ENCODE results near the gene EVPL.

DNA sequence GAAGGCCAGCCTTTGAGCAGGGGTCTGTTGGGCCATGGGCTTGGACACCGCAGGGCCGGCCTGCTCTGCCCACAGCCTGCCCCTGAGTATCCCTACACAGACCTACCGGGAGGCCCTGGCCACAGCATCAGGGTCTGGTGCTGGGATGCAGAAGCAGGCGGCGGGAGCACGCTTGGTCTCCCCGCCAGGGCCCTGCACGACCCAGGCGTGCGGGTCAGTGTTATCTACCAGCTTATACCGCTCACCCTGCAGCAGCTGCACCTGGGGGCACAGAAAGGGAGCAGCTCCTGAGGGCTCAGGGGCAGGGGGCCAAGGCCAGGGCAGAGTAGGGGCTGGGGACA is 8.8 kb downstream of the EVPL start:
- TF ChIP-seq, protein P1, sequence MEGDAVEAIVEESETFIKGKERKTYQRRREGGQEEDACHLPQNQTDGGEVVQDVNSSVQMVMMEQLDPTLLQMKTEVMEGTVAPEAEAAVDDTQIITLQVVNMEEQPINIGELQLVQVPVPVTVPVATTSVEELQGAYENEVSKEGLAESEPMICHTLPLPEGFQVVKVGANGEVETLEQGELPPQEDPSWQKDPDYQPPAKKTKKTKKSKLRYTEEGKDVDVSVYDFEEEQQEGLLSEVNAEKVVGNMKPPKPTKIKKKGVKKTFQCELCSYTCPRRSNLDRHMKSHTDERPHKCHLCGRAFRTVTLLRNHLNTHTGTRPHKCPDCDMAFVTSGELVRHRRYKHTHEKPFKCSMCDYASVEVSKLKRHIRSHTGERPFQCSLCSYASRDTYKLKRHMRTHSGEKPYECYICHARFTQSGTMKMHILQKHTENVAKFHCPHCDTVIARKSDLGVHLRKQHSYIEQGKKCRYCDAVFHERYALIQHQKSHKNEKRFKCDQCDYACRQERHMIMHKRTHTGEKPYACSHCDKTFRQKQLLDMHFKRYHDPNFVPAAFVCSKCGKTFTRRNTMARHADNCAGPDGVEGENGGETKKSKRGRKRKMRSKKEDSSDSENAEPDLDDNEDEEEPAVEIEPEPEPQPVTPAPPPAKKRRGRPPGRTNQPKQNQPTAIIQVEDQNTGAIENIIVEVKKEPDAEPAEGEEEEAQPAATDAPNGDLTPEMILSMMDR (IDR thresholded peaks at IDR 0.05) = no peak
- TF ChIP-seq POLR2A (IDR thresholded peaks at IDR 0.05) = no peak

Data from right lobe of liver (tissue), 4 donors.